ENCODE data around the gene SEMA4C. TPM values are rescaled to one million over a fixed set of nuclear protein-coding genes. Genes with fewer than 3 reads are reported as not detected.

The SEMA4C gene
- 32.7 TPM for polyA plus RNA-seq (2012; ENCODE audit: insufficient read depth, insufficient read length, low read depth)

GRCh38 chr2:96869822-96870625 is at the start of gene SEMA4C:
SEMA4C (minus strand) TSS chr2:96870080; CDS start chr2:96867886, 2,194 bp downstream.
- TF ChIP-seq CTCF (IDR thresholded peaks at IDR 0.05; ENCODE audit: low read depth, low read length), result no peak
- peak; percentile 37 for DNase-seq
- H3K36me3 ChIP-seq, result no peaks in the 10 kb centered on the region
- H3K9me3 ChIP-seq, result no peaks in the 10 kb centered on the region
- peaks cover 8% of the 10 kb centered on the region for H3K4me1 ChIP-seq
- H3K27me3 ChIP-seq, result no peaks in the 10 kb centered on the region
- H3K4me3 ChIP-seq (ENCODE audit: low read depth, low read length), result peak within 1 kb of the TSS; percentile 69

- no peak for TF ChIP-seq CTCF (IDR thresholded peaks at IDR 0.05; ENCODE audit: low read depth, low read length)
Measured at GRCh38 chr2:96918754-96919550, 49.1 kb upstream of the SEMA4C start.

GRCh38 chr2:96918092-96918753 is 48.3 kb upstream of the SEMA4C start:
- Histone ChIP-seq H3K36me3 (no peaks in the 10 kb centered on the region), H3K4me3 (ENCODE audit: low read depth, low read length) (no peak overlapping the region), H3K27me3 (no peaks in the 10 kb centered on the region), H3K4me1 (no peaks in the 10 kb centered on the region), H3K9me3 (no peaks in the 10 kb centered on the region)
- no peak for DNase-seq
- TF ChIP-seq CTCF (IDR thresholded peaks at IDR 0.05; ENCODE audit: low read depth, low read length), result no peak

More at GRCh38 chr2:96918754-96919550, 49.1 kb upstream of the SEMA4C start:
- Histone ChIP-seq H3K36me3 (no peaks in the 10 kb centered on the region), H3K4me1 (no peaks in the 10 kb centered on the region), H3K4me3 (ENCODE audit: low read depth, low read length) (no peak overlapping the region), H3K27me3 (no peaks in the 10 kb centered on the region), H3K9me3 (no peaks in the 10 kb centered on the region)
- no peak for DNase-seq

- no peak for TF ChIP-seq CTCF (IDR thresholded peaks at IDR 0.05; ENCODE audit: low read depth, low read length)
- no peaks in the 10 kb centered on the region for H3K36me3 ChIP-seq
- no peaks in the 10 kb centered on the region for H3K27me3 ChIP-seq
- no peaks in the 10 kb centered on the region for H3K4me1 ChIP-seq
- no peaks in the 10 kb centered on the region for H3K9me3 ChIP-seq
- no peak overlapping the region for H3K4me3 ChIP-seq (ENCODE audit: low read depth, low read length)
- DNase-seq, result no peak
Measured at GRCh38 chr2:96916646-96917543, 47.0 kb upstream of the SEMA4C start.

- no peak for TF ChIP-seq CTCF (IDR thresholded peaks at IDR 0.05; ENCODE audit: low read depth, low read length)
- DNase-seq, result no peak
- Histone ChIP-seq H3K4me1 (no peaks in the 10 kb centered on the region), H3K4me3 (ENCODE audit: low read depth, low read length) (no peak overlapping the region), H3K9me3 (no peaks in the 10 kb centered on the region), H3K27me3 (no peaks in the 10 kb centered on the region), H3K36me3 (no peaks in the 10 kb centered on the region)
Measured at GRCh38 chr2:96916156-96916630, 46.3 kb upstream of the SEMA4C start.

Measured in BE2C (cell line).